GM21825 (cell line): ENCODE data around the gene ZNF665.
"Not testable (repeated sequence)": the region's sequence is repeated elsewhere in the genome, so short reads cannot be mapped to it uniquely, and the experiment has no call there.

Source experiments
- ATAC-seq: cut with Tn5 transposase; IDR thresholded peaks from one replicate; pipeline ENCODE4 v1.9.1; 2021; ENCODE audit warnings: mild to moderate bottlenecking, moderate library complexity; ENCODE audit not compliant: unreplicated experiment

ZNF665 gene

GRCh38 chr19:53158119-53158656, 35.0 kb downstream of the ZNF665 start:
- ATAC-seq, result no peak

GRCh38 chr19:53157626-53158025, 35.5 kb downstream of the ZNF665 start:
- no peak for ATAC-seq

DNA sequence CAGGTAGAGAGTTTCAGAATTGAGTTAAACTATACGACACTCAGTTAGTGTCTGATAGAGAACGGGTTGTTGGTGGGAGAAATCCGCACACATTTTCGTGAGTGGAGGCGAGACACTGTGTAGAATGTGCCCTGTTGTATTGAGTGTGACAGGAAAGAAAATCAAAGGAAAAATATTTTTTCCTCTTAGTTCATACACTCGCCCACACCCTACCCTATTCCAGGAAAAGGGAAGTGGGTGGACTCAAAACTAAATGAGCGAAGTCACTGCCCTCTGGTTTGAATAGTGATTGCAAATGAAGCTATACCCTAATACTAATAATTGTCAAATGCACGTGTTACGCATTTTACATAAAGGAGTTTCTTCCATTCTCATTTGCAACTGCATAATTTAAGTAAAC, 36.3 kb downstream of the ZNF665 start:
- no peak for ATAC-seq

DNA sequence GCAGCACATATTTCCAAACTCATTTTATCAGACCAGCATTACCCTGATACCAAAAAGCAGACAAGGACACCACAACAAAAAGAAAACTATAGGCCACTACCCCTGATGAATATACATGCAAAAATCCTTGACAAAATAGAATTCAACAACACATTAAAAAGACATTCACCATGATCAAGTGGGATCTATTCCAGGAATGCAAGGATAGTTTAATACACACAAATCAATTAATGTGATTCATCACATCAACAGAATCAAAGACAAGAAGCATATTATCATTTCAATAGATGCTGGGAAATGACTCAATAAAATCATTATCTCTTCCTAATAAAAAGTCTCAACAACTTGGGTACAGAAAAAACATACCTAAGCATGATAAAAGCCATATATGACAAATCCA, 45.5 kb downstream of the ZNF665 start:
- no peak for ATAC-seq

GRCh38 chr19:53140351-53140750, 52.8 kb downstream of the ZNF665 start:
- no peak for ATAC-seq

- no peak for ATAC-seq
These were observed 56.7 kb downstream of the ZNF665 start for GRCh38 chr19:53136432-53136831.

DNA sequence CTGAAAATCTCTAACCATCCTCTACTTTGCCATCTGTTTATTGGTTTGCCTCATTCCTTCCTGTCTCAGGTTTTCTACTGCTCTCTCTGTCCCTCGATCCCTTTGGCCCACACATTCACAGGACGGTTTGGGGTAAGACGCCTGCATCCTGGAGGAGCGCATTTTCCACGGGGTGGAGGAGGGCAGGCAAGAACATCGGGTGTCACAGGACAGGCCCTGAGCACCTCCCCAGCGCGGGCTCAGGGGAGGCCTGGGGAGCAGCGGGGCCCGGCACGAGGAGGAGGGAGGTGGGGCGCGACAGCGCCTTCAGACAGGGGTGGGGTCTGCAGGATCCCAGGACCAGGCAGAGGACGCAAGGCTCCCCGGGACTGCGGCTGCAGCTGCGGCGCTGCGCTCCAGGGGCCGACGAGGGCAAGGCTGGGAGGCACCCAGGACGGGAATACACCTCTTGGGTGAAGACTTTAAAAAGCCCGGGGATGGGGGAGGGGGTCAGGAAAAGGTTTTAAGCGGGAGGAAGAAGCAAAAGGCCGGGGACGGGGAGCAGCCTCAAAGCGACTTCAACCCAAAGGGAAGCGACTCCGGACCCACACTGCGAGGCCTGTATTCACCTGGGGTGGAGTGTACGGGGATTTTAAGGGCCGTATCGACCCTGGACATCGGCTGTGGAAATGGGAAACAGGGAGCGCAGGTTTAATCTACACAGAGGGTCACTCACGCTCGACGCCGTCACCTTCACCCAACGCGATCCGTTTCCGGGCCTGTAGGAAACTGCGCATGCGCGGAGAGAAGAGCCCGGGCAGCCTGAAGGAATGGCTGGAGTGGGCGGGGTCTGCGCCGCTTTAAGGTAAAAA, 60.8 kb downstream of the ZNF665 start, which contains the start of gene ZNF415:
Gene ZNF415, minus strand, starts transcription at position 770 of the 851 bp plus-strand sequence. CDS start 10,234 bp downstream, outside the sequence.
- no peak for ATAC-seq

GRCh38 chr19:53131727-53132126, 61.4 kb downstream of the ZNF665 start:
- ATAC-seq, result no peak

- ATAC-seq, result no peak
These were observed 62.0 kb downstream of the ZNF665 start for GRCh38 chr19:53131085-53131590.

DNA sequence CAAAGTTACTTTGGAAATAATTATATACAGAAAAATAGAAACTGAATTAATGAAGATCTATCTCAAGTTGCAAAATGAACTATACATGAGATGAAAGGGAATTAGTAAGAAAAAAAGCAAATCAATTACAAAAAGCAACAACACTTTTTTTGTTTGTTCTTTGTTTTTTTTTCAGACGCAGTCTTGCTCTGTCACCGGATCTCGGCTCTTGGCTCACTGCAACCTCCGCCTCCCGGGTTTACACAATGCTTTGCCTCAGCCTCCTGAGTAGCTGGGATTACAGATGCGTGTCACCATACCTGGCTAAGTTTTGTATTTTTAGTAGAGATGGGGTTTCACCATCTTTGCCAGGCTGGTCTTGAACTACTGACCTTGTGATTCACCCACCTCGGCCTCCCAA, 62.7 kb downstream of the ZNF665 start:
- ATAC-seq, result no peak

DNA sequence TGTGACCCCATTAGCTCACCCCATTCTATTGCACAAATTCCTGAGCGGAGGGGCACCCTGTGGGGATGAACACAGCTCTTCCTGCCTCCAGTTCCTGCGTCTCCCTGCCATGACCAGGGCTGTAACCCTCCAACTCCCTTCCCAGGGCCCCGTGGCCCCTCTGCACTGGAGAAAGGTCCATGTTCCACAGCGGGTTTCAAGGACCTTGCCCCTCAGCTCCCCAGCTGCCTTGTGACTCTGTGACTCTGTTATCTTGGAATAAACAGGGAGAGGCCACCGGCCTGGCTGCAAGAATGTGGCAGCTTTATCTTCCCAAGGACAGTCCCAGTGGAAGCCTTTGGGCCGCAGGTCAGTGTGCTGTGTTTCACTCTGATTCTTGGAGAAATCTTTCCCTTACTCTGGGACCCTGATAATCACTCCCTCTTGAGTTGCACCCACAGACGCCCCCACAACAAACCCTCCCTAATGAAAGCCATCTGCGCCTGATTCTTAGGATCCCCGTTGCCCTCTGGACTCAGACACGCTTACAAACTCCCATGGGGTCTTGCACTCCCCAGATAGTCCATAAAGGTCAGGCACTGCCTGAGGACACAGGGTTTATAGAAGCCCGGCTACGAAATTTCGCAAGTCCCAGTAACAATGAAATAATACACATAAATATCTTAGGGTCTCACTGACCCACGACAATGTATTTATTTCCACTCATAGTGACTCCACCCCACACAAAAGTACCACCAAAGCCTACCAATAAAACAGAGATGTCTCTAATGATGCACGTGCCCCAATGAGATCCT, 66.2 kb downstream of the ZNF665 start:
- ATAC-seq, result not testable (repeated sequence)

DNA sequence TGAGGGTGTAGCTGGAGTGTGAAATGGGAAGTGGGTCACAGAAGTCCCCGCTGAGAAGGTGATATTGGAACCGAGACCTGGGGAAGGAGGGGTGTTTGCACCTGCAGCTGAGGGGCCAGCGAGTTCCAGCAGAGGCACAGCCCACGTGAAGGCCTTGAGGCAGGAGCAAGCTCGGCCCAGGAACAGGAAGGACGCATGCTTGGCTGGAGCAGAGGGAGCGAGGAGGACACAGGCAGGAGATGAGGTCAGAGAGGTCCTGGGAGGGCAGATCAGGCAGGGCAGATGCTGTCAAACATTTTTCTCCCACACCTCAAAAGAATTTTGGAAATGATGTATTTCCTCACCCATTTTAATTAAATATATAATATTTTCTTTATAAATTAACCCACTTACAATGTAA, 69.8 kb downstream of the ZNF665 start:
- ATAC-seq, result no peak
